Lower leg skin (tissue), 3 donors: ENCODE results near the gene ERICH6B.

Experiments
- POLR2A ChIP-seq, 2 donors: fragments of 450-650 bp; IDR thresholded peaks; one replicate each; pipeline ENCODE4 v1.6.1; 2016 to 2017; ENCODE audit warnings: antibody characterized with exemption in 2 of 2, mild to moderate bottlenecking in 1 of 2, moderate library complexity in 1 of 2
- TF ChIP-seq, protein P1 (sequence below), 3 donors: fragments of 450-650 bp; IDR thresholded peaks; one replicate each; pipeline ENCODE4 v1.5.1; 2016; ENCODE audit warnings: antibody characterized with exemption in 3 of 3, mild to moderate bottlenecking in 3 of 3, moderate library complexity in 2 of 3

DNA sequence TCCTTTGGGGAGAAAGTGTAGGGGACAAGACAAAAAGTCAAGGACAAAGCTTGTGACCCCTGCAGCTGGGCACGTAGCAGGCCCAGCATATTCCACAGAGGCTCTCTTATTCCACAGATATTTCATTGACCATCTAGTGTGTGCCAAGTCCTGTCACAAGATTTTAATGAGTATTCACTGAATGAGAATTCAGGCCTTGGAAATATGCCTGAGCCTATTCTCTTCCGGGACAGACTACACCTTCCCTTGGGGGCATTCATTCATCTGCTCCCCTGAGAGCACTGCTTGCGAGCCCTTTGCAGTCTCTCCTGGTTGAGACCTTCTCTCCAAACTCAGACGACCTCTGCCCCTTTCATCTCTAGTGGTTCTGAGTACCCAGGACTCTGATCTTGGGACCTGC, 25.5 kb downstream of the ERICH6B start:
- TF ChIP-seq, protein P1, sequence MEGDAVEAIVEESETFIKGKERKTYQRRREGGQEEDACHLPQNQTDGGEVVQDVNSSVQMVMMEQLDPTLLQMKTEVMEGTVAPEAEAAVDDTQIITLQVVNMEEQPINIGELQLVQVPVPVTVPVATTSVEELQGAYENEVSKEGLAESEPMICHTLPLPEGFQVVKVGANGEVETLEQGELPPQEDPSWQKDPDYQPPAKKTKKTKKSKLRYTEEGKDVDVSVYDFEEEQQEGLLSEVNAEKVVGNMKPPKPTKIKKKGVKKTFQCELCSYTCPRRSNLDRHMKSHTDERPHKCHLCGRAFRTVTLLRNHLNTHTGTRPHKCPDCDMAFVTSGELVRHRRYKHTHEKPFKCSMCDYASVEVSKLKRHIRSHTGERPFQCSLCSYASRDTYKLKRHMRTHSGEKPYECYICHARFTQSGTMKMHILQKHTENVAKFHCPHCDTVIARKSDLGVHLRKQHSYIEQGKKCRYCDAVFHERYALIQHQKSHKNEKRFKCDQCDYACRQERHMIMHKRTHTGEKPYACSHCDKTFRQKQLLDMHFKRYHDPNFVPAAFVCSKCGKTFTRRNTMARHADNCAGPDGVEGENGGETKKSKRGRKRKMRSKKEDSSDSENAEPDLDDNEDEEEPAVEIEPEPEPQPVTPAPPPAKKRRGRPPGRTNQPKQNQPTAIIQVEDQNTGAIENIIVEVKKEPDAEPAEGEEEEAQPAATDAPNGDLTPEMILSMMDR (IDR thresholded peaks at IDR 0.05) = no peak
- TF ChIP-seq POLR2A (IDR thresholded peaks at IDR 0.05) = no peak
